Skin of body (tissue), 3 donors: Measurements from ENCODE around the gene POTEF. TPM values are rescaled to one million over a fixed set of nuclear protein-coding genes. Genes with fewer than 3 reads are reported as not detected.
"Not testable (repeated sequence)": the region's sequence is repeated elsewhere in the genome, so short reads cannot be mapped to it uniquely, and the experiment has no call there.

Experiments
- DNase-seq: peaks from one replicate; lab custom pipeline; 2025; lab: John Stamatoyannopoulos, UW
- small RNA-seq: library from RNA; depleted of rRNA; stranded (forward); fragments of <200 nt; gene quantifications from one replicate; pipeline ENCODE3, GENCODE V24; 2014; ENCODE audit warnings: low replicate concordance
- total RNA-seq: library from RNA; depleted of rRNA; stranded (reverse); fragments of >200 nt; gene quantifications from one replicate; pipeline ENCODE4 v1.2.3, GENCODE V29; 2014

The POTEF gene
- total RNA-seq, 1 donor from 2014 or later, result not detected

- not testable (repeated sequence) for DNase-seq
Measured at GRCh38 chr2:130128464-130128863, 558 bp downstream of the POTEF start.

GRCh38 chr2:130127726-130128125, 1.3 kb downstream of the POTEF start:
- not testable (repeated sequence) for DNase-seq

- not testable (repeated sequence) for DNase-seq
Measured at GRCh38 chr2:130120924-130121323, 8.1 kb downstream of the POTEF start.

DNA sequence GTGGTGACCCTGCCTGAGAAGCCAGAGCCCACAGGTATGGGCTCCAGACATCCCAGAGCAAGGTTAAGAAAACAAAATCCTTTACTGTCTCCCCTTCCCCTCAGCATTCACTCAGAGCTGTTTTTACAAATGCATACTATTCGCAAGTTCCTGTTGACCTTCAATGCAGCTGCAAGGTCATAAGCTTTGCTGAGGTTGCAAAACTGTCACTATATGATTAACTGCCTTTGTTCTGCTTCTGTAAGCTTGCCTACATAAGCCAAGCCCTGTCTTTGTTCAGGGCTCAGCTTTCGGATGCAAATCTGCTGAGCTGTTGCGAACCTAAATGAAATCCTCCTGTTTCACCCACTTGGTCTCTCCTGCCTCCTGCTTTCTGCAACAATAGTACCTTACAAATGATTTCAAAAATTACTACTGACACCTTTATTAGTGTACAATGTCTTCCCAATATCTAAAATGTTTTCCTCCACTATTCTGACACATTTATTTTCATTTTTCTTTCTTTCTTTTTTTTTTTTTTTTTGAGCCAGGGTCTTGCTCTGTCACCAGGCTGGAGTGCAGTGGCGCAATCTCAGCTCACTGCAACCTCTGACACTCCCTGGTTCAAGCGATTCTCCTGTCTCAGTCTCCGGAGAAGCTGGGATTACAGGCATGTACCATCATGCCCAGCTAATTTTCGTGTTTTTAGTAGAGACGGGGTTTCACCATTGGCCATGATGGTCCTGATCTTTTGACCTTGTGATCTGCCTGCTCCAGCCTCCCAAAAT, 26.2 kb downstream of the POTEF start:
- DNase-seq, result peak; percentile 0

GRCh38 chr2:130062645-130063044, 66.4 kb downstream of the POTEF start:
- not testable (repeated sequence) for DNase-seq

GRCh38 chr2:130059982-130060381, 69.0 kb downstream of the POTEF start:
- DNase-seq, result not testable (repeated sequence)

- DNase-seq, result not testable (repeated sequence)
Measured at GRCh38 chr2:130056336-130056735, 72.7 kb downstream of the POTEF start.

DNA sequence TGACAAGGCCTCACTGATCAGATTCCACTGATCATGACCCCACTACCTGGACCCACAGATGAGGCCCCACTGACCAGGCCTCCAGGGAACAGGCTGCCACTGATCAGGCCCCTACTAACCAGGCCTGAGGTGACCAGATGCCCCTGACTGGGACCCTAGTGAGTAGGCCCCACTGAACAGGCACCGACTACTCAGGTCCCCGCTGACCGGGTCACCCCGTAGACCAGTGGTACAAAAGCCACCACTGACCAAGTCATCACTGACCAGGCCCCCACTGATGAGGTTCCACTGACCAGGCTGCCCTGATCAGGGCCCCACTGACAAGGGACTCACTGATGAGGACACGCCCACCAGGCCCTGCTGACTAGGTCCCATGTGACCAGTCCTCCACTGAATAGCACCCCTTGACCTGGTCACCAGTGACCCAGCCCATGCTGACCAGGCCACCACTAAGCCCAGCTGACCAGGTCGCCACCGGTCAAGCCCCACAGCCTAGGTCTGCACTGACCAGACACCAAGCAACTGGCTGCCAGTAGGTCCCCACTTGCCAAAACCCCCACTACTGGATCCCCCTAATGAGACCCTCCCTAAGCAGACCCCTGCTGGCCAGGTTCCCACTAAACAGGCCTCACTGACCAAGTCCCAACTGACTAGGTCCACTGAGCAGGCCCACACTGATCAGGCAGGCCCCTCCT, 75.7 kb downstream of the POTEF start:
- DNase-seq, result not testable (repeated sequence)

DNA sequence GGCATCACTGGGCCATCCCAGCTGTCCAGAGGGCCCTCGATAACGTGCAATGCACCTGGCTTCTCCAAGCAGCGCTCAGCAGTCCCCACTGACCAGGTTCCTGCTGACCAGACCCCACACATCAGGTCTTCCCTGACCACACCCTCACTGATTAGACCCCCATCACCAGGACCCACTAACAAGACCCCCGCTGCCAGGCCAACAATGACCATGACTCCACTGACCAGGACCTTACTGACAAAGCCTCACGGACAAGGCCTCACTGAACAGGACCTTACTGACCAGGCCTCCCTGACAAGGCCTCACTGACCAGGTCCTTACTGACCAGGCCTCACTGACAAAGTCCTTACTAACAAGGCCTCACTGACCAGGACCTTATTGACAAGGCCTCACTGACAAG, 76.6 kb downstream of the POTEF start:
- not testable (repeated sequence) for DNase-seq

GRCh38 chr2:130048422-130048821, 80.6 kb downstream of the POTEF start:
- not testable (repeated sequence) for DNase-seq

DNA sequence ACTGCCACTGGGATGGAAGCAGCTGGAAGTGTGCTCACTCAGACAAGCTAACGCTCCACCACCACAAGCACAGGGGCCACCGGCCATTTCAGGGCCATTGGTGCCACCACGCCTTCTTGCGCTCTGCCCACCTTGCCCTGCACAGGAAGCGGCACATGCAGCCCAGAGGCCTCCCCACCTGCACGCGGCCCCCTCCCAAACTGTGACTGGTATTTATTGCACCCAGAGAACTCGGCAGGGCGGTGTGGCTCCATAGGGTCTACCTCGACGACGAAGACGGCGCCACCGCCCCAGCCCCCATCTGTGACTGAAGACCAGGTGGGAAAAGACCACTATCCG, 90.8 kb downstream of the POTEF start:
- DNase-seq, result not testable (repeated sequence)

GRCh38 chr2:130025931-130026330, 103.1 kb downstream of the POTEF start:
- not testable (repeated sequence) for DNase-seq

Small RNA genes within 50 kb of the gene (small RNA-seq; reads per million reads assigned to genes)
- gene AC018865.2 (not detected), gene RNU6-1049P (not detected)

Other genes with a start within 250 kb of the POTEF start
- gene RAB6C, start 149.6 kb downstream of the POTEF start, total RNA-seq, result not detected
- 3.1 TPM for gene CCDC74B, start 15.9 kb upstream of the POTEF start, total RNA-seq
- gene SMPD4, start 52.4 kb upstream of the POTEF start, total RNA-seq, result 18.1 TPM
- gene MZT2B, start 53.0 kb upstream of the POTEF start, total RNA-seq, result 59.7 TPM
- gene TUBA3E, start 69.2 kb upstream of the POTEF start, total RNA-seq, result not detected
- 33.0 TPM for gene IMP4, start 213.7 kb upstream of the POTEF start, total RNA-seq
- 12.9 TPM for gene PTPN18, start 226.8 kb upstream of the POTEF start, total RNA-seq